GM11168 (cell line): Measurements from ENCODE around the gene UNC45A.

Experiments
- in situ Hi-C: fragments of 300-500 bp; cut with MboI; formaldehyde crosslinking; loops from one replicate; pipeline ENCODE4 v1.12.0; 2022; ENCODE audit warnings: low sequenced_read_pairs; ENCODE audit not compliant: unreplicated experiment

UNC45A gene

GRCh38 chr15:90990446-90990845, 55.4 kb downstream of the UNC45A start:
- in situ Hi-C loops: no loop called here

GRCh38 chr15:90991587-90992285, 56.7 kb downstream of the UNC45A start:
- in situ Hi-C loops: no loop called here

GRCh38 chr15:90994059-90994416, 59.0 kb downstream of the UNC45A start:
- in situ Hi-C loops: no loop called here

- in situ Hi-C loops: no loop called here
These were observed 59.6 kb downstream of the UNC45A start, which contains the start of gene PRC1 for GRCh38 chr15:90994417-90995311. TSS of gene PRC1 (minus strand) at chr15:90994535. CDS start at chr15:90994417, 118 bp downstream.

GRCh38 chr15:90998737-90999136, 63.7 kb downstream of the UNC45A start:
- in situ Hi-C loops: no loop called here

GRCh38 chr15:91001209-91001608, 66.1 kb downstream of the UNC45A start:
- in situ Hi-C loops: no loop called here
